Heart left ventricle (tissue), 13 donors: ENCODE results near the gene PRKX.
"Not testable (repeated sequence)": the region's sequence is repeated elsewhere in the genome, so short reads cannot be mapped to it uniquely, and the experiment has no call there.

Source experiments
- CTCF ChIP-seq, 12 donors: fragments of 200-600 bp; sonication (generic) in 4 of 12; IDR thresholded peaks; one replicate each; pipeline versions ENCODE4 v1.5.0 to v1.8.0; 2018 to 2022; ENCODE audit warnings: antibody characterized with exemption in 12 of 12, mild to moderate bottlenecking in 5 of 12
- POLR2A ChIP-seq, 2 donors: fragments of 450-650 bp; IDR thresholded peaks; one replicate each; pipeline ENCODE4 v1.6.1; 2017; ENCODE audit warnings: antibody characterized with exemption in 2 of 2, mild to moderate bottlenecking in 2 of 2, moderate library complexity in 2 of 2
- donor health status: ischemic (EF 13 %, LVEDD 7.1; RV severe dilation, severe dysfunction).
- donor health status: DM: no; HTN: yes; CAD: no.
- donor health status: DM: no; HTN: no; CAD: no.
- donor health status: ischemic (EF 25% LVEDD 6.9; RV normal size, moderate dysfunction).
- donor health status: ischemic (EF 25% LVEDD 5.7; RV mildly dilated, moderate dysfunction).
- donor health status: ischemic (EF 35%, LVEDD 5.7; RV mildly dilated, moderate dysfunction).
- donor health status: nonischemic (EF 11% LVEDD 7.7; RV severe dilation, severe dysfunction).
- donor health status: DM: yes; HTN: yes; CAD: no.
- donor health status: PGD.
- donor health status: ischemic (EF 29% LVEDD 5.4; RV normal size, mild dysfunction).
- donor health status: nonischemic (EF 23%, LVEDD 6.1; RV moderate dilation, normal function).

GRCh38 chrX:3732326-3733042 is 19.0 kb upstream of the PRKX start:
- not testable (repeated sequence) for TF ChIP-seq CTCF, POLR2A (IDR thresholded peaks at IDR 0.05)
